Liver (tissue), 9 donors: ENCODE results near the gene CSF1. TPM values are rescaled to one million over a fixed set of nuclear protein-coding genes. Genes with fewer than 3 reads are reported as not detected.

ENCODE experiments used
- DNase-seq: peaks from one replicate; pipeline ENCODE4 v3.0.0-alpha.2; 2017; ENCODE audit warnings: low spot score
- H3K27ac ChIP-seq, 2 donors: one replicate each; pipeline ENCODE4 v1.7.0; 2013; ENCODE audit warnings: inconsistent platforms in 2 of 2, low read length in 2 of 2, control low read depth in 1 of 2, low read depth in 1 of 2, mild to moderate bottlenecking in 1 of 2
- H3K27me3 ChIP-seq, 4 donors: one replicate each; pipeline versions ENCODE4 v1.6.1 to v1.7.0; 2013; ENCODE audit warnings: low read length in 3 of 4, inconsistent platforms in 1 of 4, mild to moderate bottlenecking in 1 of 4, moderate library complexity in 1 of 4; ENCODE audit not compliant: control insufficient read depth in 4 of 4, insufficient read depth in 4 of 4
- H3K36me3 ChIP-seq, 4 donors: one replicate each; pipeline versions ENCODE4 v1.6.1 to v1.7.0; 2013; ENCODE audit warnings: low read length in 3 of 4, mild to moderate bottlenecking in 3 of 4, low read depth in 1 of 4, moderate library complexity in 1 of 4; ENCODE audit not compliant: control insufficient read depth in 4 of 4, insufficient read depth in 3 of 4
- H3K4me1 ChIP-seq, 4 donors: one replicate each; pipeline versions ENCODE4 v1.6.1 to v1.7.0; 2013; ENCODE audit warnings: low read length in 3 of 4, mild to moderate bottlenecking in 3 of 4, moderate library complexity in 1 of 4; ENCODE audit not compliant: control insufficient read depth in 4 of 4, insufficient read depth in 4 of 4
- H3K4me3 ChIP-seq, 3 donors: one replicate each; pipeline versions ENCODE4 v1.6.1 to v1.7.0; 2013; ENCODE audit warnings: low read length in 3 of 3, control low read depth in 1 of 3, low read depth in 1 of 3, mild to moderate bottlenecking in 1 of 3
- H3K9ac ChIP-seq, 2 donors: one replicate each; pipeline ENCODE4 v1.7.0; 2013; ENCODE audit warnings: low read length in 2 of 2, mild to moderate bottlenecking in 2 of 2, moderate library complexity in 2 of 2, control low read depth in 1 of 2, low read depth in 1 of 2
- H3K9me3 ChIP-seq, 4 donors: one replicate each; pipeline versions ENCODE4 v1.6.1 to v1.7.0; 2013; ENCODE audit warnings: low read length in 3 of 4; ENCODE audit not compliant: control insufficient read depth in 4 of 4
- ATF3 ChIP-seq: IDR thresholded peaks from 2 replicates; pipeline ENCODE4 v1.6.1; 2016; ENCODE audit warnings: antibody characterized with exemption
- CTCF ChIP-seq: fragments of 150-350 bp; IDR thresholded peaks from 2 replicates; pipeline ENCODE4 v1.5.1; 2017; ENCODE audit warnings: improper control_type of control experiment, low read depth, low read length; ENCODE audit not compliant: missing input control
- EGR1 ChIP-seq, 2 donors: IDR thresholded peaks; 2 replicates each; pipeline ENCODE4 v1.6.1; 2016 to 2018; ENCODE audit warnings: antibody characterized with exemption in 2 of 2, low read depth in 2 of 2
- FOXA2 ChIP-seq: IDR thresholded peaks from 2 replicates; pipeline ENCODE4 v1.6.1; 2016; ENCODE audit warnings: antibody characterized with exemption
- HNF4A ChIP-seq, 2 donors: conservative IDR thresholded peaks; 2 replicates each; pipeline ENCODE4 v1.6.1; 2016; ENCODE audit warnings: antibody characterized with exemption in 2 of 2, mild to moderate bottlenecking in 2 of 2
- HNF4G ChIP-seq: IDR thresholded peaks from 2 replicates; pipeline ENCODE4 v1.6.1; 2016; ENCODE audit warnings: antibody characterized with exemption
- MAX ChIP-seq: IDR thresholded peaks from 2 replicates; pipeline ENCODE4 v1.6.1; 2016; ENCODE audit warnings: antibody characterized with exemption
- NR2F2 ChIP-seq: IDR thresholded peaks from 2 replicates; pipeline ENCODE4 v1.6.1; 2016; ENCODE audit warnings: antibody characterized with exemption
- RAD21 ChIP-seq, 2 donors: IDR thresholded peaks; 2 replicates each; pipeline ENCODE4 v1.6.1; 2016; ENCODE audit warnings: antibody characterized with exemption in 2 of 2, mild to moderate bottlenecking in 2 of 2
- REST ChIP-seq: IDR thresholded peaks from 2 replicates; pipeline ENCODE4 v1.6.1; 2016; ENCODE audit warnings: antibody characterized with exemption, mild to moderate bottlenecking
- RXRA ChIP-seq, 2 donors: IDR thresholded peaks; 2 replicates each; pipeline ENCODE4 v1.6.1; 2017 to 2018; ENCODE audit warnings: antibody characterized with exemption in 2 of 2, mild to moderate bottlenecking in 1 of 2
- SP1 ChIP-seq: IDR thresholded peaks from 2 replicates; pipeline ENCODE4 v1.6.1; 2018; ENCODE audit warnings: antibody characterized with exemption, mild to moderate bottlenecking
- TAF1 ChIP-seq: conservative IDR thresholded peaks from 2 replicates; pipeline ENCODE4 v1.6.1; 2016; ENCODE audit warnings: antibody characterized with exemption, mild to moderate bottlenecking
- YY1 ChIP-seq: IDR thresholded peaks from 2 replicates; pipeline ENCODE4 v1.6.1; 2016; ENCODE audit warnings: antibody characterized with exemption, mild to moderate bottlenecking
- WGBS: extraction: QIAGEN DNeasy Blood & Tissue Kit; methylation state at CpG from one replicate; pipeline ENCODE4 v1.1.7; 2013; 5-methylcytosine and 5-hydroxymethylcytosine counted together
- polyA plus RNA-seq, 2 donors: library from polyadenylated mRNA; stranded (reverse) in 1 of 2; unstranded in 1 of 2; fragments of 200-250 nt in 1 of 2; fragments of >200 nt in 1 of 2; fragmentation: Nextera tagmentation in 1 of 2; extraction: Ambion mirVana in 1 of 2; gene quantifications; one replicate each; pipeline versions ENCODE4 v1.2.1 to v1.2.3, GENCODE V29; 2013 to 2015
- total RNA-seq, 2 donors: library from RNA; depleted of rRNA; stranded (reverse); fragments of >200 nt; gene quantifications; one replicate each; pipeline ENCODE4 v1.2.3, GENCODE V29; 2014
- donor health status: healthy.
- donor health status: healthy.
- donor health status: healthy.
- donor health status: healthy.
- donor health status: healthy.

Gene CSF1
- total and polyA plus RNA-seq, 4 donors: 6.3 to 15.2 (median 11.3) TPM

GRCh38 chr1:109930252-109930993 is 19.8 kb downstream of the CSF1 start:
- H3K4me3 ChIP-seq: no peak overlapping the region
- no peaks in the 10 kb centered on the region for H3K9me3 ChIP-seq
- peaks cover 10 to 14% (median 12%) of the 10 kb centered on the region in 4 donors for H3K36me3 ChIP-seq
- peaks cover 39 to 65% (median 58%) of the 10 kb centered on the region in 4 donors for H3K4me1 ChIP-seq
- peak overlapping the region; percentile 18 to 69 for H3K27ac ChIP-seq
- TF ChIP-seq SP1: no peak
- TF ChIP-seq FOXA2: no peak
- no peak for TF ChIP-seq TAF1
- no peak for TF ChIP-seq MAX
- TF ChIP-seq NR2F2: no peak
- TF ChIP-seq EGR1 (IDR thresholded peaks at IDR 0.05; ENCODE audit: low read depth in 2 of 2): no peak
- no peak for TF ChIP-seq HNF4A (conservative IDR thresholded peaks at IDR 0.05)
- TF ChIP-seq CTCF: no peak
- TF ChIP-seq RAD21 (IDR thresholded peaks at IDR 0.05): no peak
- no peaks in the 10 kb centered on the region for H3K27me3 ChIP-seq
- DNase-seq: peak; percentile 29
- no peak overlapping the region for H3K9ac ChIP-seq
- 87% methylated on average over 9 of the region's 9 CpGs for WGBS

GRCh38 chr1:109931189-109931731 is 20.6 kb downstream of the CSF1 start:
- H3K4me1 ChIP-seq: peaks cover 42 to 71% (median 61%) of the 10 kb centered on the region in 4 donors

More at GRCh38 chr1:109931189-109931731, 20.6 kb downstream of the CSF1 start:
- Histone ChIP-seq H3K27ac (peak overlapping the region in 1 of 2 donors; percentile 0), H3K27me3 (no peaks in the 10 kb centered on the region), H3K9me3 (no peaks in the 10 kb centered on the region), H3K4me3 (no peak overlapping the region), H3K9ac (no peak overlapping the region), H3K36me3 (peaks cover 5 to 10% (median 7%) of the 10 kb centered on the region in 4 donors)
- WGBS: 52% methylated on average over 10 of the region's 10 CpGs
- TF ChIP-seq NR2F2 (peak; percentile 84), YY1 (peak; percentile 83), RXRA (IDR thresholded peaks at IDR 0.05) (peak; percentile 32 to 51), TAF1 (no peak), RAD21 (IDR thresholded peaks at IDR 0.05) (peak in 1 of 2 donors; percentile 56), EGR1 (IDR thresholded peaks at IDR 0.05; ENCODE audit: low read depth in 2 of 2) (no peak), HNF4A (conservative IDR thresholded peaks at IDR 0.05) (peak in 1 of 2 donors; percentile 33), SP1 (peak; percentile 41), REST (peak; percentile 25), HNF4G (no peak), ATF3 (no peak)
- DNase-seq: peak; percentile 72
